Kidney glomerular epithelial cell (primary cell): Measurements from ENCODE around the gene PKP3.
"Not testable (repeated sequence)": the region's sequence is repeated elsewhere in the genome, so short reads cannot be mapped to it uniquely, and the experiment has no call there.

ENCODE experiments used
- DNase-seq: peaks from one replicate; lab custom pipeline; 2025; lab: John Stamatoyannopoulos, UW

The PKP3 gene

GRCh38 chr11:394034-394857 is at the start of gene PKP3:
TSS of gene PKP3 (plus strand) at chr11:394209. CDS start at chr11:394293, 84 bp downstream.
- no peak for DNase-seq

- DNase-seq, result no peak
Measured at GRCh38 chr11:344836-345578, 49.0 kb upstream of the PKP3 start.

GRCh38 chr11:346529-346928 is 47.5 kb upstream of the PKP3 start:
- no peak for DNase-seq

- DNase-seq, result not testable (repeated sequence)
Measured at GRCh38 chr11:349270-349954, 44.6 kb upstream of the PKP3 start.

- DNase-seq, result not testable (repeated sequence)
Measured at GRCh38 chr11:350033-350722, 43.8 kb upstream of the PKP3 start.

GRCh38 chr11:350723-351255 is 43.2 kb upstream of the PKP3 start:
- DNase-seq, result no peak

GRCh38 chr11:351411-351810 is 42.6 kb upstream of the PKP3 start:
- no peak for DNase-seq

- DNase-seq, result no peak
Measured at GRCh38 chr11:352456-353031, 41.5 kb upstream of the PKP3 start.

GRCh38 chr11:353179-353873 is 40.7 kb upstream of the PKP3 start:
- no peak for DNase-seq

- DNase-seq, result peak; percentile 77
Measured at GRCh38 chr11:355581-356458, 38.2 kb upstream of the PKP3 start.

- no peak for DNase-seq
Measured at GRCh38 chr11:356610-357009, 37.4 kb upstream of the PKP3 start.

- no peak for DNase-seq
Measured at GRCh38 chr11:357582-357981, 36.4 kb upstream of the PKP3 start.

- DNase-seq, result no peak
Measured at GRCh38 chr11:358129-358800, 35.7 kb upstream of the PKP3 start.

- no peak for DNase-seq
Measured at GRCh38 chr11:359181-359714, 34.8 kb upstream of the PKP3 start.

GRCh38 chr11:360326-361280 is 33.4 kb upstream of the PKP3 start:
- DNase-seq, result no peak

- no peak for DNase-seq
Measured at GRCh38 chr11:362642-363442, 31.2 kb upstream of the PKP3 start.

GRCh38 chr11:363443-363805 is 30.6 kb upstream of the PKP3 start:
- DNase-seq, result not testable (repeated sequence)
